Rectal smooth muscle tissue (tissue), 1 donor: ENCODE results near the gene LRMDA.

Experiments used
- H3K27ac ChIP-seq: one replicate; pipeline ENCODE4 v1.7.0; 2013; ENCODE audit warnings: low read depth, low read length, inconsistent platforms
- H3K27me3 ChIP-seq: one replicate; pipeline ENCODE4 v1.7.0; 2013; ENCODE audit warnings: low read length; ENCODE audit not compliant: control insufficient read depth, insufficient read depth
- H3K36me3 ChIP-seq: one replicate; pipeline ENCODE4 v1.7.0; 2013; ENCODE audit warnings: low read length; ENCODE audit not compliant: control insufficient read depth, insufficient read depth
- H3K4me1 ChIP-seq: one replicate; pipeline ENCODE4 v1.7.0; 2013; ENCODE audit warnings: low read length; ENCODE audit not compliant: control insufficient read depth, insufficient read depth
- H3K4me3 ChIP-seq: one replicate; pipeline ENCODE4 v1.7.0; 2013; ENCODE audit warnings: low read length
- H3K9ac ChIP-seq: one replicate; pipeline ENCODE4 v1.7.0; 2013; ENCODE audit warnings: low read length

LRMDA gene

DNA sequence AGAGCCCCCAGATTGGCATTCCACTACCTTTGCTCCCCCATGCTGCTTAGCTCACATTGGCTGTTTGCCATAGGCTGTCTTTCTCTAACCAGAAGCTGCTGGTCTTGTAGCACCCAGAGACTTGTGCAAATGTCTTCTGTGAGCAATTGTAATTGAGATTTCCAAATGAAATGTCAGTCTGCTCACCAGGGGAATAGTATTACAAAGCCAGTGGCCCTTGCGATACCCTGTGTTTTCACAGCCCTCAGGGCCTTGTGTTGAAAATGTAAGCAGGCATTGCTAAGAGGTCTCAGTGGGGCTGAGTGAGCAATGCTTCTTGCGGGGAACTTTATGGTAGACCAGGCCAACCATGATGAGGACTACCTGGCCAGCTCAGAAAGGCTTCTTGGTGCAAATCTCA, 746.5 kb downstream of the LRMDA start:
- H3K27me3 ChIP-seq = no peaks in the 10 kb centered on the region
- no peak overlapping the region for H3K4me3 ChIP-seq
- H3K9ac ChIP-seq = no peak overlapping the region
- no peak overlapping the region for H3K27ac ChIP-seq
- H3K4me1 ChIP-seq = no peaks in the 10 kb centered on the region
- H3K36me3 ChIP-seq = no peaks in the 10 kb centered on the region

DNA sequence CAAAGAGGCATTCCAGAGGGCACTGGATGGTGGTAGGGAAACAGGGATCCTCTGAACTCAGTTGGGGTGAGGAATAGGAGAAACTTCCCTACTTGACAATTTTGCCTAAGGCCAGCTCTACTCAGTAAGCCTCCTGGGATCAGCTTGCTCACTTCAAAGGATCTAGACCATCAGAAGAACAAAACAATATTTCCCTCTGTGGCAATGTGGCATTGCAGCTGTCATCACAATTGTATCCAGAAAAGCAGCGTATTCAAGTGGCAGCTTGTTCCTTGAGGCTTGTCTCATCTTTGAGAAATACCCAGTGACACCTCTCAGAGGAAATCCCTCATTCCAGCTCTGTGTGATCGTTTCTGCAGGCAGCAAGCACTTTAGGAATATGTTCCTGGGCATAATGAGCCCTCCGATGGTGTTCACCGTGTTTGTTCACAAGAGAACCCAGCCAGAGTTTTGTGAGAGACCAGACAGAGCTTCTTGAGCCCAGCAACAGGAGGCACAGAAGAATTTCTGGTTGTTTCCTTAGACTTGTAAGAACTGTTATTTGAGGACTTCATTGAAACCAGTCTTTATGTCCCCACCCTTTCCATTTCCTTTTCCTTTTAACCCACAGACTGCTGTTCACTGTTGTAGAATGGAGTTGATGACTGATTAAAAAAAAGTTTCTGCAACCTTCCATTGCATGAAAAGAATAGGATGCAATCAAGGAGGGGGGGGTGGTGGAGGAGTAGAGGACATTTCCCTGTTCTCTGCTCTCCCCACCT, 747.3 kb downstream of the LRMDA start:
- Histone ChIP-seq H3K36me3 (no peaks in the 10 kb centered on the region), H3K9ac (no peak overlapping the region), H3K4me3 (no peak overlapping the region), H3K27me3 (no peaks in the 10 kb centered on the region), H3K4me1 (no peaks in the 10 kb centered on the region), H3K27ac (no peak overlapping the region)

DNA sequence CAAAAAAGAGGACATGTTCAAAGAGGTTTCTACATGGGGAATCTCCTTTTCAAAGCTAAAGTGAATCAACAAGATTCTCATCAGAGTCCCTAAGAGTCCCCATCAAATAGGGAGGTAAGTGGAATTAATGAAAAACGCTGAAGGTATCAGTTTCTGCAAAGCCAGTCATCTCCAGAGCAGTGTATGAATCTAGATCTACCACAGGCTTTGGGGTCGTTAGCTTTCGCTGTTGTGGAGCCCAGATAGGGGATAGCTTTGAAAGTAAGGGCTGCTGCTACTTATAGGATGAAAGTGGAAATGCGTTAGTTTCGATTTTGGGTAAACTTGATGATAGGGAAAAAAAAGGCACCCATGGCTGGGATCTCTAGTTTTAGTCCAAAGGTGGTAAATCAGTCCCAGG, 748.4 kb downstream of the LRMDA start:
- Histone ChIP-seq H3K4me3 (no peak overlapping the region), H3K9ac (no peak overlapping the region), H3K4me1 (no peaks in the 10 kb centered on the region), H3K27ac (no peak overlapping the region), H3K36me3 (no peaks in the 10 kb centered on the region), H3K27me3 (no peaks in the 10 kb centered on the region)

DNA sequence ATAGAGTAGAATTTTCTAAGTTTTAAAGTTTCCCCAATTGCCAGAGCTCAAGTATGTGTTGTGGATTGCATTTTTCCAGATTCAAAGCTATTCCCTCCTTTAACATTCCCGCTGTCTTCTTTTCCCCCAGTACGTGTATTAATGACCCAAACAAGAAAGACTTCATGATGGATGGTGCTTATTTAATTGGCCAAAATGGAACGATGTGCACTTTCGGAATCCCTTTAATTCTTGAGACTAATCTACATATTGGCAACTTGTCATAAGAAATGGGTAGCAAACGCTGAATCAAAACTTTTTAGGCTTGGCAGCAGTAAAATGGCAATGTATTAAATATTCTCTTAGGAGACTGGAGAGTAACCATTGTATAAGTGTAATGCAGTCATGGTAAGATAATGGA, 753.2 kb downstream of the LRMDA start:
- Histone ChIP-seq H3K9ac (no peak overlapping the region), H3K4me3 (no peak overlapping the region), H3K36me3 (no peaks in the 10 kb centered on the region), H3K27ac (no peak overlapping the region), H3K27me3 (no peaks in the 10 kb centered on the region), H3K4me1 (peaks cover 3% of the 10 kb centered on the region)

DNA sequence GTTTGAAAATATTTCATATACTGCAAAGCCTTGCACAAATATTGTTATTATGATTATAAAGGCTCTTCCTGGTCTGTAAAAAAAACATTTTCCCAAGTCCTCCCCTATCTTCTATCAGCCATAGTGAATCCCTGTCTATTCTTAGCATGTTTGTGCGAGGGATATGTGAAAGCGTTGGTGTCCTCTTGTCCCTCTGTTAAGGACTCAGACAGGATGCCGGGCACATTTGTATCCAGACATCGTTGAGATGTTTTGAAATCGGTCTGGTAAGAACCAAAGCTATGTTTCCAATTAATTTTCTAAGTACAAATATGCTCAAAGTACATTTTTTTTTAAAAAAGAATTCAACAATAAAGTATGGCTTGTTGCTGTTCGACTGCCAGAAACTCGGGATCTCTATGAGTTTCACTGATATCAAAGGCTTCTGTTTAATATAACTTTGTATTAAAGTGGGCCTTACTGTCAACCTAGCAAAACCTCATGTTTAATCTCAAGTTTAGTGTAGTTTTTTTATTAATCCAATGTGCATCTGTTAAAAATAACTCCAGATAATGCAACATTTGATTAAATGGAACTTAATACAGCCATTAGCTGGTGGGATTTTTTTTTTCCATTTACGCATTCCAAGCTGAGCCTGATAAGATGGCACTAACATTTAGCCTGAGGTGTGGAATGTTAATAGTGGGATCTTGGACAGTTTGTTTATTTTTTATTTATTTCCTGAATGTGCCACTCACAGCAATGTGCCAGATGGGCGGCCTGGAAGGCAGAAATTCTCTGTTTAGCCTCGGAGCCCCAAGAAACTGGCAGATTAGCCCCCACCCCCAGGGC, 754.3 kb downstream of the LRMDA start:
- H3K36me3 ChIP-seq = no peaks in the 10 kb centered on the region
- no peak overlapping the region for H3K27ac ChIP-seq
- no peak overlapping the region for H3K4me3 ChIP-seq
- no peaks in the 10 kb centered on the region for H3K27me3 ChIP-seq
- H3K9ac ChIP-seq = no peak overlapping the region
- H3K4me1 ChIP-seq = peaks cover 3% of the 10 kb centered on the region

DNA sequence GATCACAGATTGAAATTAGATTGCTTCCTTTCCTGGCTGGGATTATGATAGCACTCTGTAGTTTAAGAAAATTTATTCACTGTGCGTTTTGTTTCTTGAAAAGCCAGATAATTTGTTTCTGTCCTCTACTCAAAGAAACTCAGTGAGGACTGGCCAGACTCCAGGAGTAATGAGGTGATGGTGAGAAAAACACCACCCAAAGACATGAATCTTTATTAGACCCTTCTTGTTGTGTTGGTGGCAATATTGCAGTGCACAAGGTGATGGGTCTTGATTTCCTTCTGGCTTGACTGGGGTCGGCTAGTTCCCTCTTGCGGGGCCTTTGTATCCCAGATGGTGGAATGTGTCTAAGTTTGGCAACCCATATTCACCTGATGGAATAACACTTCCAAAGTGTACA, 756.8 kb downstream of the LRMDA start:
- Histone ChIP-seq H3K4me1 (peaks cover 3% of the 10 kb centered on the region), H3K27ac (no peak overlapping the region), H3K27me3 (no peaks in the 10 kb centered on the region), H3K4me3 (no peak overlapping the region), H3K36me3 (no peaks in the 10 kb centered on the region), H3K9ac (no peak overlapping the region)

DNA sequence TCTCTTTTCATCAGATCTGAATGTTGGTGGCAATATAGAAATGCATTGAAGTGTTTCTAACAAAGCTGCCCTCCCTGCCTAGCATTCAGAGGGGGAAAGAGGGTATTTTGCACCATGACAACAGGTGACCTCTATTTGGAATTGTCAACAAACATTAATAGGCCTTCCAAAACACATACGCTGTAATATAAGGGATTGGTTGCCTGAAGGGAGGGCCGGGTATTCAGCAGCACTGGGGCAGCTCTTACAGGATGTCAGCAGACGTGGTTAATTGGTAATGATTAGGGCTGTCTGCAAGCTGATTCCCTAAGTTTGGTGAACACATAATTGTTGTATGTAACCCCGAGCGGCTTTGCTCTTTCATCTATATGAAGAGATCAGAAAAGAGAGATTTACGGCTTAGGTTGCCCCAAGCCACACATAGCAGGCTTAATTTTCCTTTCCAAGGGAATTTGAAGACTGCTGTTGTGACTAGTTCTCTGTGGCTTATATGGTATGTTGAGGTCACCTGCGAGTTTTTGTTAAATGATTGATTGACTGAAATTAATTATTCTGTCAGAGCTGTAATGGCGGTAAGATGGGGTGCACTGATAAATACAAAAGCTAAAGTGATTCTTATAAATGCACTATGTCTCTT, 759.3 kb downstream of the LRMDA start:
- H3K27ac ChIP-seq = no peak overlapping the region

DNA sequence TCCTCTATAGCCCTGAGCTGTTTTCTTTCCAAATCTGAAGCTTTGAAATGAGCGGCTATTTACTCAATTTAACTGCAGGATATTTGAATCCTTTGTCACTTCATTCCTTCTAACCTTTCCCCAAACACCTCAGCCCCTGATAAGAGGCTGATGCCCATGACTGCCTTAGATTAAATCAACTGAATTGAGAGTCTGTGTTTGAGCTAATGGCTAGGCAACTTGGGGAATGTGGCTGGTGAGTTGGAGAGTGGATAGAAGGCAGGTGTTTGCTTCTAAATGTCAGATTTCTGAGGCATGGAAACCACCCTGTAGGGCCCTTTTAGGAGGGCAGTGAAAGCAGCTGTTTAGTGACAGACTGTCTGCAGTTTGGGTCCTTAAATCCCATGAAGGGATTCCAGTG, 759.9 kb downstream of the LRMDA start:
- H3K27ac ChIP-seq = no peak overlapping the region
- no peaks in the 10 kb centered on the region for H3K27me3 ChIP-seq
- H3K36me3 ChIP-seq = no peaks in the 10 kb centered on the region
- H3K4me1 ChIP-seq = no peaks in the 10 kb centered on the region
- H3K9ac ChIP-seq = no peak overlapping the region
- H3K4me3 ChIP-seq = no peak overlapping the region

More for the DNA sequence above, 759.3 kb downstream of the LRMDA start:
- Histone ChIP-seq H3K4me1 (peaks cover 3% of the 10 kb centered on the region), H3K4me3 (no peak overlapping the region), H3K36me3 (no peaks in the 10 kb centered on the region), H3K9ac (no peak overlapping the region), H3K27me3 (no peaks in the 10 kb centered on the region)

DNA sequence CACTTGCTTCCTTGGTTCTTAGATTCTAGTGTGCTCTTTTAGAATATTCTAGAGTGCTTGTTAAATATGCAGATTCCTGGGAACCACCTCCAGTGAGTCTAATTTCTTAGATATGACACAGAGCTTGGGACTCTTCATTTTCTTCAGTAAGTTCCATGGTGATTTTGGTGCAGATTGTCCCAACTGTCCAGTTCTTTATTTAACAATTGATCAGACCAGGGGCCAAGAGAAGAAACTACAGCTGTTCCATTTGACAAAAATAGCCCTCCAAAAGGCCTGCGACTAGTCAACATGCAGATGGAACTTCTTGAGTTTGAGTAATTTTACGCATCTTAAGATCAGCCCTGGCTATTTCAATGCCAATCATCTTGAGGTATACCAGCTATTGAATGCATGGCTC, 760.7 kb downstream of the LRMDA start:
- no peak overlapping the region for H3K27ac ChIP-seq
- H3K27me3 ChIP-seq = no peaks in the 10 kb centered on the region
- H3K4me3 ChIP-seq = no peak overlapping the region
- H3K9ac ChIP-seq = no peak overlapping the region
- no peaks in the 10 kb centered on the region for H3K36me3 ChIP-seq
- H3K4me1 ChIP-seq = no peaks in the 10 kb centered on the region

DNA sequence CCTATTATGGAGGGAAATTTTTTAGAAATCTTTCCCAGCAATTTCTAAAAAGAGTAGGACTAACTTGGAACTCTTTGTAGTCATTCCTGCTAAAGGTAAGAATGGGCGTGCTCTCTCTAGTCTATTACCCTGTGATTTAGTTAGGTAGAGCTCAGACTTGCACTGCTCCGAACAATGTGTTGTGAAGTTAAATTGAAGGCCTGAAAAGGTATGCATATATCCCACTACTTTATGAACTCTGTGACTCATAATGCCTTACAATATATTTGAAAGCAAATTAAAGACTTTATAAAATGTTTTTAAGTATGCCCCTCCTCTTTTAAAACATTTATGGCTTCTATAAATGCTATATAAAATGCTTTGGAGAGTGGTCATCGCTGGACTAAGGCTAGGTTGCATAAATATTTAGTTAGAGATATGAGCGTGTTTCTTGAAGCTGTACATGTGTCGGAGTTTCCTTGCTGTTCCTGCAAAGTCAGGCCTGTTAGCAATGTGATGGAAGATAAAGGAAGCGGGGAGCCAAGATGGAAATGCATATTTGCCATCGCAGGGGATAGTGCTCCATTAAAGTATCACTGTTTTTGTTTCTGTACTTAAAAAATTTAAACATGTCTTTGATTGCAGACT, 761.4 kb downstream of the LRMDA start:
- no peak overlapping the region for H3K27ac ChIP-seq
- no peak overlapping the region for H3K4me3 ChIP-seq
- no peak overlapping the region for H3K9ac ChIP-seq
- H3K4me1 ChIP-seq = no peaks in the 10 kb centered on the region
- H3K36me3 ChIP-seq = no peaks in the 10 kb centered on the region
- H3K27me3 ChIP-seq = no peaks in the 10 kb centered on the region

DNA sequence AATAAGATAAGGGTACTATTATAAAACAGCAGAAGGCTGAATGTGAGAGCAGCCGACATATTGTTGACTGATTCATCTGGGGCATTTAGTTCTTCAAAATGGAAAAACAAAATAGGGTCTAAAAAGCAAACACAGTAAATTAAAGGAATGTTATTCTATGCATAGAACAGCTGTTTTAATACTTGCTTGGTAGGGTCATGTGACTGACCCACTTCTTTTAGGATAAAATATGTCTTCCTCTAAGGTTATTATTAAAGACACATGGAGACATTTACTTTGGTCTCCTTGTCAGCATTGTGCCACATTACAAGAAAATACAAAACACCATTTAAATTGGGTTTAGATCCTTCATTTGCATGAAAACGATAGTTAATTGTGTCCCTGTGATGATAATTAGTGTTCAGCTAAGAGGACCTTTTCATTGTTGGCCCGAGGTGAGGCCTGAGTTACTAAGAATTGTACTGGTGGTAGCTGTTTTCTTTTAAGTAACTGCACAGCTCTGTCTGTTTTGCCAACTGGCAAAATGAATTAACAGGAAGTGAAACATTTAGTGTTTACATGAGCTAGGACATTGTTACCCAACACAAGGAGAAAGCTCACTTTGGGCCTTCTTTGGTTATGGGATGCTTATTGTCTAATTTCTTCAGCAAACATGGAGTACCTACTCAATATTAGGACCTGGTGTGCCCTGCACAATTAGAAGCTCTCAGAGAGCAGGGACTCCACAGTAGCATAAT, 764.4 kb downstream of the LRMDA start:
- Histone ChIP-seq H3K9ac (no peak overlapping the region), H3K4me1 (no peaks in the 10 kb centered on the region), H3K27ac (no peak overlapping the region), H3K27me3 (no peaks in the 10 kb centered on the region), H3K36me3 (no peaks in the 10 kb centered on the region), H3K4me3 (no peak overlapping the region)

DNA sequence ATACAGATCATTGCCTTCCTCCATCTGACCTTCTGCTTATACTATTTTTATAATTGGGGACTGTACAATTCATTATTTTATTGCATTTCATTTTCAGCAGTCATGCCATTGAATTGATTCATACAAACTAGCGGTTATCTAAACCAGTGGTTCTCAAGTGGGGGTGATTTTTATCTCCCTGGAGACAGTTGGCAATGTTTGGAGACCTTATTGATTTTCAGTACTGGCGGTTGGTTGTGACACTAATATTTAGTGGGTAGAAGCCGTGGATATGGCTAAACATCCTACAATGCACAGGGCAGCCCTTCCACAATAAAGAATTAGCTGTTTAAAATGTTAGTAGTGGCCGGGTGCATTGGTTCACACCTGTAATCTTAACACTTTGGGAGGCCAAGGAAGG, 765.9 kb downstream of the LRMDA start:
- no peaks in the 10 kb centered on the region for H3K27me3 ChIP-seq
- H3K9ac ChIP-seq = no peak overlapping the region
- no peaks in the 10 kb centered on the region for H3K4me1 ChIP-seq
- H3K27ac ChIP-seq = no peak overlapping the region
- no peaks in the 10 kb centered on the region for H3K36me3 ChIP-seq
- no peak overlapping the region for H3K4me3 ChIP-seq
